HEK293 (cell line): ENCODE measurements around the gene BRWD1.

Experiments used
- CTCF ChIA-PET: fragments of 350-600 bp; formaldehyde crosslinking; extraction: SDS; loops from one replicate; lab custom pipeline; 2021; ENCODE audit warnings: antibody characterized with exemption; lab: Yijun Ruan, JAX
- POLR2A ChIA-PET: fragments of 300-600 bp; formaldehyde crosslinking; extraction: SDS; loops from one replicate; lab custom pipeline; 2020; ENCODE audit warnings: antibody characterized with exemption, inconsistent platforms; lab: Yijun Ruan, JAX
- H3K27ac ChIP-seq: fragments of 200-500 bp; sonication (Bioruptor generic); 2 replicates; pipeline ENCODE4 v1.5.1; 2014; ENCODE audit warnings: low read depth, low read length, control low read depth, inconsistent platforms; ENCODE audit errors: extremely low read depth
- H3K36me3 ChIP-seq, 2 experiments: fragments of 200-500 bp in 1 of 2; sonication (Bioruptor generic) in 1 of 2; 1 replicate in 1 of 2; 2 replicates in 1 of 2; pipeline ENCODE4 v1.5.1; 2014 to 2017; ENCODE audit warnings: inconsistent platforms in 2 of 2, low read length in 2 of 2; ENCODE audit not compliant: control insufficient read depth in 2 of 2, insufficient read depth in 1 of 2
- H3K4me1 ChIP-seq: fragments of 200-500 bp; sonication (Bioruptor generic); 2 replicates; pipeline ENCODE4 v1.5.1; 2014; ENCODE audit warnings: mild to moderate bottlenecking, low read length, inconsistent platforms; ENCODE audit not compliant: control insufficient read depth, insufficient read depth
- H3K4me3 ChIP-seq: 2 replicates; pipeline ENCODE4 v1.5.1; 2011; ENCODE audit warnings: low read depth, mild to moderate bottlenecking, control low read depth, low read length, moderate library complexity
- H3K9me3 ChIP-seq: fragments of 200-500 bp; sonication (Bioruptor generic); 2 replicates; pipeline ENCODE4 v1.5.1; 2014; ENCODE audit warnings: low read depth, low read length, inconsistent platforms; ENCODE audit not compliant: control insufficient read depth, insufficient read depth
- FEZF1 ChIP-seq: fragments of 450-650 bp; formaldehyde crosslinking; IDR thresholded peaks from 2 replicates; pipeline ENCODE4 v1.5.1; 2016; ENCODE audit warnings: missing biosample characterization, missing genetic modification characterization
- IKZF3 ChIP-seq: fragments of 450-650 bp; IDR thresholded peaks from 2 replicates; pipeline ENCODE4 v1.5.0; 2018; ENCODE audit warnings: missing biosample characterization, mild to moderate bottlenecking, missing genetic modification characterization, moderate library complexity
- KLF7 ChIP-seq: fragments of 450-650 bp; formaldehyde crosslinking; IDR thresholded peaks from 2 replicates; pipeline ENCODE4 v1.5.1; 2016; ENCODE audit warnings: missing biosample characterization, missing genetic modification characterization, borderline replicate concordance
- OSR2 ChIP-seq: fragments of 450-650 bp; formaldehyde crosslinking; IDR thresholded peaks from 2 replicates; pipeline ENCODE4 v1.5.1; 2016; ENCODE audit warnings: missing biosample characterization, missing genetic modification characterization
- TCF7L2 ChIP-seq: IDR thresholded peaks from 2 replicates; pipeline ENCODE4 v1.6.1; 2011; ENCODE audit warnings: low read depth, mild to moderate bottlenecking, inconsistent platforms, low read length, moderate library complexity, borderline replicate concordance
- TRIM28 ChIP-seq: IDR thresholded peaks from 2 replicates; pipeline ENCODE4 v1.6.1; 2011; ENCODE audit warnings: low read length, control low read depth, borderline replicate concordance
- ZBTB20 ChIP-seq: fragments of 450-650 bp; formaldehyde crosslinking; IDR thresholded peaks from 2 replicates; pipeline ENCODE4 v1.5.1; 2016; ENCODE audit warnings: missing biosample characterization, missing genetic modification characterization
- ZBTB48 ChIP-seq: fragments of 450-650 bp; formaldehyde crosslinking; IDR thresholded peaks from 2 replicates; pipeline ENCODE4 v1.5.1; 2016; ENCODE audit warnings: missing biosample characterization, missing genetic modification characterization
- ZNF157 ChIP-seq: fragments of 450-650 bp; formaldehyde crosslinking; IDR thresholded peaks from 2 replicates; pipeline ENCODE4 v1.5.1; 2016; ENCODE audit warnings: missing biosample characterization, missing genetic modification characterization
- ZNF169 ChIP-seq: fragments of 450-650 bp; formaldehyde crosslinking; IDR thresholded peaks from 2 replicates; pipeline ENCODE4 v1.5.1; 2016; ENCODE audit warnings: missing biosample characterization, missing genetic modification characterization
- ZNF184 ChIP-seq: fragments of 450-650 bp; IDR thresholded peaks from 2 replicates; pipeline ENCODE4 v1.5.1; 2018; ENCODE audit warnings: missing biosample characterization, mild to moderate bottlenecking, missing genetic modification characterization
- ZNF549 ChIP-seq: fragments of 450-650 bp; IDR thresholded peaks from 2 replicates; pipeline ENCODE4 v1.5.1; 2018; ENCODE audit warnings: missing biosample characterization, missing genetic modification characterization, mild to moderate bottlenecking, inconsistent platforms, moderate library complexity
- ZNF555 ChIP-seq: fragments of 450-650 bp; formaldehyde crosslinking; conservative IDR thresholded peaks from 2 replicates; pipeline ENCODE4 v1.5.1; 2017; ENCODE audit warnings: missing biosample characterization, mild to moderate bottlenecking, missing genetic modification characterization, inconsistent platforms
- ZNF600 ChIP-seq: fragments of 450-650 bp; formaldehyde crosslinking; IDR thresholded peaks from 2 replicates; pipeline ENCODE4 v1.5.1; 2016; ENCODE audit warnings: missing biosample characterization, missing genetic modification characterization
- ZNF830 ChIP-seq: fragments of 450-650 bp; IDR thresholded peaks from 2 replicates; pipeline ENCODE4 v1.5.0; 2018; ENCODE audit warnings: missing biosample characterization, missing genetic modification characterization, low read depth, mild to moderate bottlenecking, moderate library complexity
- ZNF843 ChIP-seq: fragments of 450-650 bp; formaldehyde crosslinking; IDR thresholded peaks from 2 replicates; pipeline ENCODE4 v1.5.1; 2016; ENCODE audit warnings: missing biosample characterization, missing genetic modification characterization
- TF ChIP-seq, protein P1 (sequence below): fragments of 450-650 bp; formaldehyde crosslinking; IDR thresholded peaks from 2 replicates; pipeline ENCODE4 v1.5.1; 2016; ENCODE audit warnings: missing biosample characterization, missing genetic modification characterization
- TF ChIP-seq, protein P2 (sequence below): fragments of 450-650 bp; formaldehyde crosslinking; IDR thresholded peaks from 2 replicates; pipeline ENCODE4 v1.5.1; 2017; ENCODE audit warnings: missing biosample characterization, missing genetic modification characterization
- TF ChIP-seq, protein P3 (sequence below): fragments of 450-650 bp; IDR thresholded peaks from 2 replicates; pipeline ENCODE4 v1.5.1; 2018; ENCODE audit warnings: missing biosample characterization, mild to moderate bottlenecking, missing genetic modification characterization
- TF ChIP-seq, protein P4 (sequence below): fragments of 450-650 bp; formaldehyde crosslinking; IDR thresholded peaks from 2 replicates; pipeline ENCODE4 v1.5.1; 2016; ENCODE audit warnings: missing biosample characterization, missing genetic modification characterization, borderline replicate concordance

BRWD1 gene

DNA sequence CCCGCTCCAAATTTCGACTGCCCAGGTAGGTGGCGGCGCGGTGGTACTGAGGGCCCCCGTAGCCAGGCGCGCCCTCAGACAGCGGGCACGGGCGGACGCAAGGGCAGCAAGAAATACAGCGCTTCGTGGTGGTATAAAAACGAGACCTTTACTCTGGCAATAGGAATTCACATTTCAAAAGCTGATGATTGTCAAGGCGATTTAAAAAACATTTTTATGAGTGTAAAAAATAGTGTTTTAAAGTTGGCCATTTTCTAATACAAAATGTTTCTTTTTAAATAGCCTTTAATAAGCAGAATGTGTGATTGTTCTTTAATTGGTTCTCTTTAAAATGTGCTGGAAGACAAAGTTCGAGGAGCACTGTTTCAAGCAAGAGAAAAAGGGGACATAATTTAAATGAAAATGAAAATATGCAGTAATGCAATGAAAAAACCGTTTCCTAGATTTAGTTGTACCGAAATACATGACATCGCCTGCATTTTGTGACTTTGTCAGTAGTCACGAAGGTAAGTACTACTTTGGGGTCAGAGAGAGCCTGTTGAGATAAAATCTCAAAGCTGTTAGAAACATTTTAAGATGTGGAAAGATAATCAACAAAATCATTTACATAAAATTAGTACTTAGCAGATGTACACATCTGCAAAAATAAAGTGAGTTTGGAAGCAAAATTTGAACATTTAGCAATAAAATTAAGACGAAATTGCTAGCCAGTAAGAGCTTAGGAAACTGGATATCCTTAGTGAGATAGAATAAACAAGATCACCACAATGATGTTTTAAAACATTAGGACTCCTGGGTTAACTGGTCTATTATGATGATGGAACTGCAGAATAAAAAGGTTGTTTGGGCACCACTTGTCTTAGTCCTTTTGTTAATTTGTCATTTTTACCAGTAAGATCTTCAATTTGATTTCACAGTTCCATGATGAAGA, 129.1 kb downstream of the BRWD1 start:
- POLR2A ChIA-PET = interaction anchor here (0.6 to 2.4 kb wide), 15 partner anchors 9 to 203 kb away, joined by 3 to 31 read pairs (median 6); partner anchors contain the start of genes BRWD1 and HMGN1
- CTCF ChIA-PET = interaction anchor here (0.6 to 1.3 kb wide), 7 partner anchors 11 to 257 kb away, joined by 3 to 5 read pairs (median 4); no protein-coding TSS in a partner anchor
- H3K4me1 ChIP-seq = 0 out of 2 replicates have a peak, but pooled peaks cover 3% of the 10 kb centered on the region
- H3K36me3 ChIP-seq = peaks cover 18% of the 10 kb centered on the region in 2 experiments
- peak overlapping the region; percentile 89 for H3K4me3 ChIP-seq
- no peaks in the 10 kb centered on the region for H3K9me3 ChIP-seq
- H3K27ac ChIP-seq = peak overlapping the region; percentile 86
- TF ChIP-seq ZNF549 (tag by site-specific recombination) = no peak
- TF ChIP-seq, protein P1, sequence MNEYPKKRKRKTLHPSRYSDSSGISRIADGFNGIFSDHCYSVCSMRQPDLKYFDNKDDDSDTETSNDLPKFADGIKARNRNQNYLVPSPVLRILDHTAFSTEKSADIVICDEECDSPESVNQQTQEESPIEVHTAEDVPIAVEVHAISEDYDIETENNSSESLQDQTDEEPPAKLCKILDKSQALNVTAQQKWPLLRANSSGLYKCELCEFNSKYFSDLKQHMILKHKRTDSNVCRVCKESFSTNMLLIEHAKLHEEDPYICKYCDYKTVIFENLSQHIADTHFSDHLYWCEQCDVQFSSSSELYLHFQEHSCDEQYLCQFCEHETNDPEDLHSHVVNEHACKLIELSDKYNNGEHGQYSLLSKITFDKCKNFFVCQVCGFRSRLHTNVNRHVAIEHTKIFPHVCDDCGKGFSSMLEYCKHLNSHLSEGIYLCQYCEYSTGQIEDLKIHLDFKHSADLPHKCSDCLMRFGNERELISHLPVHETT = 0 out of 2 replicates have a peak, but pooled peaks have one; percentile 22
- TF ChIP-seq KLF7 (tag by site-specific recombination) = no peak
- TF ChIP-seq OSR2 (tag by site-specific recombination) = peak; percentile 91
- TF ChIP-seq ZNF830 (tag by site-specific recombination) = no peak
- no peak for TF ChIP-seq ZBTB48
- no peak for TF ChIP-seq TRIM28
- TF ChIP-seq FEZF1 = peak; percentile 39
- TF ChIP-seq, protein P2, sequence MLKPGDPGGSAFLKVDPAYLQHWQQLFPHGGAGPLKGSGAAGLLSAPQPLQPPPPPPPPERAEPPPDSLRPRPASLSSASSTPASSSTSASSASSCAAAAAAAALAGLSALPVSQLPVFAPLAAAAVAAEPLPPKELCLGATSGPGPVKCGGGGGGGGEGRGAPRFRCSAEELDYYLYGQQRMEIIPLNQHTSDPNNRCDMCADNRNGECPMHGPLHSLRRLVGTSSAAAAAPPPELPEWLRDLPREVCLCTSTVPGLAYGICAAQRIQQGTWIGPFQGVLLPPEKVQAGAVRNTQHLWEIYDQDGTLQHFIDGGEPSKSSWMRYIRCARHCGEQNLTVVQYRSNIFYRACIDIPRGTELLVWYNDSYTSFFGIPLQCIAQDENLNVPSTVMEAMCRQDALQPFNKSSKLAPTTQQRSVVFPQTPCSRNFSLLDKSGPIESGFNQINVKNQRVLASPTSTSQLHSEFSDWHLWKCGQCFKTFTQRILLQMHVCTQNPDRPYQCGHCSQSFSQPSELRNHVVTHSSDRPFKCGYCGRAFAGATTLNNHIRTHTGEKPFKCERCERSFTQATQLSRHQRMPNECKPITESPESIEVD (tag by site-specific recombination) = peak; percentile 88
- TF ChIP-seq TCF7L2 = no peak
- TF ChIP-seq, protein P3, sequence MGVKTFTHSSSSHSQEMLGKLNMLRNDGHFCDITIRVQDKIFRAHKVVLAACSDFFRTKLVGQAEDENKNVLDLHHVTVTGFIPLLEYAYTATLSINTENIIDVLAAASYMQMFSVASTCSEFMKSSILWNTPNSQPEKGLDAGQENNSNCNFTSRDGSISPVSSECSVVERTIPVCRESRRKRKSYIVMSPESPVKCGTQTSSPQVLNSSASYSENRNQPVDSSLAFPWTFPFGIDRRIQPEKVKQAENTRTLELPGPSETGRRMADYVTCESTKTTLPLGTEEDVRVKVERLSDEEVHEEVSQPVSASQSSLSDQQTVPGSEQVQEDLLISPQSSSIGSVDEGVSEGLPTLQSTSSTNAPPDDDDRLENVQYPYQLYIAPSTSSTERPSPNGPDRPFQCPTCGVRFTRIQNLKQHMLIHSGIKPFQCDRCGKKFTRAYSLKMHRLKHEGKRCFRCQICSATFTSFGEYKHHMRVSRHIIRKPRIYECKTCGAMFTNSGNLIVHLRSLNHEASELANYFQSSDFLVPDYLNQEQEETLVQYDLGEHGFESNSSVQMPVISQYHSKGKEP (tag by site-specific recombination) = no peak
- no peak for TF ChIP-seq ZNF555
- TF ChIP-seq, protein P4, sequence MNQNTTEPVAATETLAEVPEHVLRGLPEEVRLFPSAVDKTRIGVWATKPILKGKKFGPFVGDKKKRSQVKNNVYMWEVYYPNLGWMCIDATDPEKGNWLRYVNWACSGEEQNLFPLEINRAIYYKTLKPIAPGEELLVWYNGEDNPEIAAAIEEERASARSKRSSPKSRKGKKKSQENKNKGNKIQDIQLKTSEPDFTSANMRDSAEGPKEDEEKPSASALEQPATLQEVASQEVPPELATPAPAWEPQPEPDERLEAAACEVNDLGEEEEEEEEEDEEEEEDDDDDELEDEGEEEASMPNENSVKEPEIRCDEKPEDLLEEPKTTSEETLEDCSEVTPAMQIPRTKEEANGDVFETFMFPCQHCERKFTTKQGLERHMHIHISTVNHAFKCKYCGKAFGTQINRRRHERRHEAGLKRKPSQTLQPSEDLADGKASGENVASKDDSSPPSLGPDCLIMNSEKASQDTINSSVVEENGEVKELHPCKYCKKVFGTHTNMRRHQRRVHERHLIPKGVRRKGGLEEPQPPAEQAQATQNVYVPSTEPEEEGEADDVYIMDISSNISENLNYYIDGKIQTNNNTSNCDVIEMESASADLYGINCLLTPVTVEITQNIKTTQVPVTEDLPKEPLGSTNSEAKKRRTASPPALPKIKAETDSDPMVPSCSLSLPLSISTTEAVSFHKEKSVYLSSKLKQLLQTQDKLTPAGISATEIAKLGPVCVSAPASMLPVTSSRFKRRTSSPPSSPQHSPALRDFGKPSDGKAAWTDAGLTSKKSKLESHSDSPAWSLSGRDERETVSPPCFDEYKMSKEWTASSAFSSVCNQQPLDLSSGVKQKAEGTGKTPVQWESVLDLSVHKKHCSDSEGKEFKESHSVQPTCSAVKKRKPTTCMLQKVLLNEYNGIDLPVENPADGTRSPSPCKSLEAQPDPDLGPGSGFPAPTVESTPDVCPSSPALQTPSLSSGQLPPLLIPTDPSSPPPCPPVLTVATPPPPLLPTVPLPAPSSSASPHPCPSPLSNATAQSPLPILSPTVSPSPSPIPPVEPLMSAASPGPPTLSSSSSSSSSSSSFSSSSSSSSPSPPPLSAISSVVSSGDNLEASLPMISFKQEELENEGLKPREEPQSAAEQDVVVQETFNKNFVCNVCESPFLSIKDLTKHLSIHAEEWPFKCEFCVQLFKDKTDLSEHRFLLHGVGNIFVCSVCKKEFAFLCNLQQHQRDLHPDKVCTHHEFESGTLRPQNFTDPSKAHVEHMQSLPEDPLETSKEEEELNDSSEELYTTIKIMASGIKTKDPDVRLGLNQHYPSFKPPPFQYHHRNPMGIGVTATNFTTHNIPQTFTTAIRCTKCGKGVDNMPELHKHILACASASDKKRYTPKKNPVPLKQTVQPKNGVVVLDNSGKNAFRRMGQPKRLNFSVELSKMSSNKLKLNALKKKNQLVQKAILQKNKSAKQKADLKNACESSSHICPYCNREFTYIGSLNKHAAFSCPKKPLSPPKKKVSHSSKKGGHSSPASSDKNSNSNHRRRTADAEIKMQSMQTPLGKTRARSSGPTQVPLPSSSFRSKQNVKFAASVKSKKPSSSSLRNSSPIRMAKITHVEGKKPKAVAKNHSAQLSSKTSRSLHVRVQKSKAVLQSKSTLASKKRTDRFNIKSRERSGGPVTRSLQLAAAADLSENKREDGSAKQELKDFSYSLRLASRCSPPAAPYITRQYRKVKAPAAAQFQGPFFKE = no peak
- TF ChIP-seq IKZF3 (tag by site-specific recombination) = peak; percentile 58
- peak; percentile 84 for TF ChIP-seq ZBTB20 (tag by site-specific recombination)
- no peak for TF ChIP-seq ZNF169 (tag by site-specific recombination)
- TF ChIP-seq ZNF843 (tag by site-specific recombination) = no peak
- TF ChIP-seq ZNF184 = no peak
- no peak for TF ChIP-seq ZNF600 (tag by site-specific recombination)
- TF ChIP-seq ZNF157 (tag by site-specific recombination) = no peak
